HL-60 (cell line): Measurements from ENCODE around the gene PCNX2.

Experiments used
- DNase-seq, 2 experiments: peaks; one replicate each; pipeline ENCODE4 v3.0.0-alpha.2; 2010 to 2020; ENCODE audit warnings: low read depth in 1 of 2, low spot score in 1 of 2
- H3K27ac ChIP-seq: fragments of 250-450 bp; sonication (Bioruptor Pico); replicated peaks from 2 replicates; pipeline ENCODE4 v1.5.1; 2020; ENCODE audit warnings: mild to moderate bottlenecking, moderate library complexity
- H3K27me3 ChIP-seq: fragments of 250-450 bp; sonication (Bioruptor Pico); 2 replicates; pipeline ENCODE4 v1.5.1; 2021; ENCODE audit warnings: mild to moderate bottlenecking, moderate library complexity; ENCODE audit not compliant: insufficient read depth, poor library complexity, severe bottlenecking
- H3K4me3 ChIP-seq: replicated peaks from 2 replicates; pipeline ENCODE4 v1.5.1; 2011; ENCODE audit warnings: mild to moderate bottlenecking, control low read depth, low read length; ENCODE audit not compliant: insufficient read depth
- CTCF ChIP-seq: IDR thresholded peaks from one replicate; pipeline ENCODE4 v1.5.1; 2011; ENCODE audit warnings: low read length, control low read depth, inconsistent platforms; ENCODE audit not compliant: insufficient read depth
- GABPA ChIP-seq: IDR thresholded peaks from 2 replicates; pipeline ENCODE4 v1.6.1; 2012; ENCODE audit warnings: low read depth
- POLR2AphosphoS5 ChIP-seq: IDR thresholded peaks from 2 replicates; pipeline ENCODE4 v1.6.1; 2012; ENCODE audit warnings: low read depth
- REST ChIP-seq: IDR thresholded peaks from 2 replicates; pipeline ENCODE4 v1.6.1; 2012; ENCODE audit warnings: low read depth; ENCODE audit not compliant: insufficient replicate concordance
- SPI1 ChIP-seq: IDR thresholded peaks from 2 replicates; pipeline ENCODE4 v1.6.1; 2012; ENCODE audit warnings: low read depth, mild to moderate bottlenecking, borderline replicate concordance

Gene PCNX2

GRCh38 chr1:233253832-233254331 is 41.6 kb downstream of the PCNX2 start:
- no peaks in the 10 kb centered on the region for H3K27me3 ChIP-seq
- TF ChIP-seq CTCF, result no peak
- TF ChIP-seq POLR2AphosphoS5, result no peak
- TF ChIP-seq REST, result no peak
- TF ChIP-seq GABPA, result no peak
- TF ChIP-seq SPI1, result no peak
- DNase-seq, result no peak
- H3K27ac ChIP-seq, result no peak overlapping the region
- no peak overlapping the region for H3K4me3 ChIP-seq

- no peak for DNase-seq
- Histone ChIP-seq H3K27ac (no peak overlapping the region), H3K27me3 (no peaks in the 10 kb centered on the region), H3K4me3 (no peak overlapping the region)
- TF ChIP-seq REST, result no peak
- TF ChIP-seq GABPA, result no peak
- no peak for TF ChIP-seq SPI1
- no peak for TF ChIP-seq CTCF
- no peak for TF ChIP-seq POLR2AphosphoS5
Measured at GRCh38 chr1:233253231-233253831, 42.2 kb downstream of the PCNX2 start.

GRCh38 chr1:233252441-233252840 is 43.1 kb downstream of the PCNX2 start:
- H3K4me3 ChIP-seq, result no peak overlapping the region
- peak; percentile 32; the same call in 1 of the 2 replicates for TF ChIP-seq SPI1
- no peak for TF ChIP-seq GABPA
- no peaks in the 10 kb centered on the region for H3K27me3 ChIP-seq
- no peak overlapping the region for H3K27ac ChIP-seq
- peak in 1 of 2 experiments; percentile 7 for DNase-seq

GRCh38 chr1:233251201-233251720 is 44.3 kb downstream of the PCNX2 start:
- DNase-seq, result no peak
- H3K27ac ChIP-seq, result no peak overlapping the region
- no peaks in the 10 kb centered on the region for H3K27me3 ChIP-seq
- TF ChIP-seq CTCF, result no peak
- no peak for TF ChIP-seq POLR2AphosphoS5
- no peak for TF ChIP-seq REST
- TF ChIP-seq GABPA, result no peak
- no peak for TF ChIP-seq SPI1
- no peak overlapping the region for H3K4me3 ChIP-seq
